SU-DHL-6 (cell line): Measurements from ENCODE around the gene IKZF2.

Source experiments
- H2AFZ ChIP-seq: fragments of 200-600 bp; sonication (generic); 2 replicates; pipeline ENCODE4 v1.6.1; 2014; ENCODE audit warnings: low read depth, mild to moderate bottlenecking, moderate library complexity, mixed read lengths, antibody characterized with exemption, low read length; ENCODE audit not compliant: severe bottlenecking
- H3F3A ChIP-seq: fragments of 200-600 bp; shearing (Covaris generic); 2 replicates; pipeline ENCODE4 v1.6.0; 2016; ENCODE audit warnings: antibody characterized with exemption, mild to moderate bottlenecking; ENCODE audit not compliant: insufficient read depth
- H3K27ac ChIP-seq: fragments of 200-600 bp; sonication (generic); 2 replicates; pipeline ENCODE4 v1.5.1; 2016; ENCODE audit warnings: low read depth, mild to moderate bottlenecking, low read length, moderate library complexity, mixed read lengths
- H3K27me3 ChIP-seq: fragments of 200-600 bp; sonication (generic), shearing (Covaris generic); 2 replicates; pipeline ENCODE4 v1.6.0; 2014; ENCODE audit warnings: mild to moderate bottlenecking, low read length
- H3K36me3 ChIP-seq: fragments of 200-600 bp; sonication (generic); 2 replicates; pipeline ENCODE4 v1.6.1; 2014; ENCODE audit warnings: mild to moderate bottlenecking, low read length, mixed read lengths
- H3K4me2 ChIP-seq: fragments of 300-600, 200-600 bp; shearing (Covaris generic), sonication (generic); 2 replicates; pipeline ENCODE4 v1.6.0; 2014; ENCODE audit warnings: low read length, low read depth, mild to moderate bottlenecking; ENCODE audit not compliant: poor library complexity, severe bottlenecking
- H3K4me3 ChIP-seq: fragments of 200-600 bp; sonication (generic); 2 replicates; pipeline ENCODE4 v1.5.1; 2014; ENCODE audit warnings: antibody characterized with exemption, low read length, mild to moderate bottlenecking, mixed read lengths; ENCODE audit not compliant: insufficient read depth, poor library complexity, severe bottlenecking
- H3K79me2 ChIP-seq: fragments of 200-600 bp; sonication (generic); 2 replicates; pipeline ENCODE4 v1.6.1; 2014; ENCODE audit warnings: mild to moderate bottlenecking, low read length, moderate library complexity; ENCODE audit not compliant: insufficient read depth
- H3K9ac ChIP-seq: fragments of 200-600 bp; sonication (generic); 2 replicates; pipeline ENCODE4 v1.7.0; 2014; ENCODE audit warnings: mild to moderate bottlenecking, low read length
- H3K9me2 ChIP-seq: fragments of 200-600 bp; sonication (generic); replicated peaks from 2 replicates; pipeline ENCODE4 v1.6.1; 2014; ENCODE audit warnings: low read length; ENCODE audit not compliant: insufficient read depth
- H3K9me3 ChIP-seq: fragments of 200-600 bp; sonication (generic); 2 replicates; pipeline ENCODE4 v1.6.1; 2014; ENCODE audit warnings: low read length, mixed read lengths; ENCODE audit not compliant: insufficient read depth
- H4K20me1 ChIP-seq: fragments of 200-600 bp; sonication (generic); 2 replicates; pipeline ENCODE4 v1.6.1; 2014; ENCODE audit warnings: low read depth, mild to moderate bottlenecking, antibody characterized with exemption, low read length, moderate library complexity, mixed read lengths
- CTCF ChIP-seq: fragments of 200-600 bp; sonication (generic); IDR thresholded peaks from one replicate; pipeline ENCODE4 v1.5.1; 2017; ENCODE audit warnings: antibody characterized with exemption, mild to moderate bottlenecking, low read length, moderate library complexity; ENCODE audit not compliant: insufficient read depth, poor library complexity, severe bottlenecking
- EZH2phosphoT487 ChIP-seq: fragments of 200-600 bp; sonication (generic), shearing (Covaris generic); conservative IDR thresholded peaks from 2 replicates; pipeline ENCODE4 v1.6.1; 2018; ENCODE audit warnings: mild to moderate bottlenecking, antibody characterized with exemption, low read length, moderate library complexity, mixed read lengths

IKZF2 gene

GRCh38 chr2:212979799-212980198 lies 171.6 kb downstream of the IKZF2 start:
- Histone ChIP-seq H3K36me3 (peaks cover 6% of the 10 kb centered on the region; the same call in 1 of the 2 replicates), H3K9me3 (no peaks in the 10 kb centered on the region), H3K9me2 (no peaks in the 10 kb centered on the region), H3F3A (no peaks in the 10 kb centered on the region), H3K27me3 (no peaks in the 10 kb centered on the region), H3K27ac (no peak overlapping the region), H4K20me1 (no peaks in the 10 kb centered on the region), H3K9ac (no peak overlapping the region), H3K79me2 (no peaks in the 10 kb centered on the region), H3K4me2 (no peak overlapping the region), H3K4me3 (no peak overlapping the region), H2AFZ (no peak overlapping the region)
- TF ChIP-seq CTCF: no peak
- TF ChIP-seq EZH2phosphoT487: no peak

GRCh38 chr2:212979046-212979612 lies 172.3 kb downstream of the IKZF2 start:
- no peaks in the 10 kb centered on the region for H3K79me2 ChIP-seq
- no peak overlapping the region for H3K9ac ChIP-seq
- H4K20me1 ChIP-seq: no peaks in the 10 kb centered on the region
- TF ChIP-seq CTCF (no peak), EZH2phosphoT487 (no peak)
- no peaks in the 10 kb centered on the region for H3F3A ChIP-seq
- H3K27ac ChIP-seq: no peak overlapping the region
- H3K27me3 ChIP-seq: no peaks in the 10 kb centered on the region
- no peak overlapping the region for H3K4me2 ChIP-seq
- H3K36me3 ChIP-seq: peaks cover 6% of the 10 kb centered on the region; the same call in 1 of the 2 replicates
- no peaks in the 10 kb centered on the region for H3K9me2 ChIP-seq
- no peak overlapping the region for H3K4me3 ChIP-seq
- no peaks in the 10 kb centered on the region for H3K9me3 ChIP-seq
- no peak overlapping the region for H2AFZ ChIP-seq

GRCh38 chr2:212977152-212977551 lies 174.3 kb downstream of the IKZF2 start:
- Histone ChIP-seq H3K4me3 (no peak overlapping the region), H3K27me3 (no peaks in the 10 kb centered on the region), H3K36me3 (peaks cover 6% of the 10 kb centered on the region; the same call in 1 of the 2 replicates), H3K79me2 (no peaks in the 10 kb centered on the region), H2AFZ (no peak overlapping the region), H3K27ac (no peak overlapping the region), H3K9ac (no peak overlapping the region), H4K20me1 (no peaks in the 10 kb centered on the region), H3F3A (no peaks in the 10 kb centered on the region), H3K9me3 (no peaks in the 10 kb centered on the region), H3K4me2 (no peak overlapping the region), H3K9me2 (no peaks in the 10 kb centered on the region)
- TF ChIP-seq CTCF: no peak
- no peak for TF ChIP-seq EZH2phosphoT487
